Activated CD8-positive, alpha-beta T cell treated with anti-CD3 and anti-CD28 coated beads for 36 hours (primary cell): ENCODE data around the gene NCKIPSD. TPM values are rescaled to one million over a fixed set of nuclear protein-coding genes. Genes with fewer than 3 reads are reported as not detected.

Experiments used
- ATAC-seq: fragments of 200-7000 bp; cut with Tn5 transposase; one replicate; pipeline ENCODE4 v1.10.0; 2021; ENCODE audit warnings: mild to moderate bottlenecking, moderate library complexity
- CTCF ChIA-PET: fragments of 350-600 bp; sonication (Branson Sonifier 250); formaldehyde crosslinking; loops from one replicate; lab custom pipeline; 2021; ENCODE audit warnings: antibody characterized with exemption; lab: Charles Lee
- POLR2A ChIA-PET: fragments of 350-600 bp; sonication (Branson Sonifier 250); formaldehyde crosslinking; loops from one replicate; lab custom pipeline; 2021; ENCODE audit warnings: antibody characterized with exemption; lab: Charles Lee
- DNase-seq: peaks from one replicate; pipeline ENCODE4 v3.0.0-alpha.2; 2020
- H3K27ac Mint-ChIP-seq: one replicate; pipeline ENCODE4 v1.8.0; 2021; ENCODE audit warnings: mild to moderate bottlenecking, mixed read lengths
- H3K27me3 Mint-ChIP-seq: one replicate; pipeline ENCODE4 v1.8.0; 2021; ENCODE audit warnings: mixed read lengths
- H3K36me3 Mint-ChIP-seq: one replicate; pipeline ENCODE4 v1.8.0; 2021; ENCODE audit warnings: low read depth, mixed read lengths
- H3K4me1 Mint-ChIP-seq: one replicate; pipeline ENCODE4 v1.8.0; 2021; ENCODE audit warnings: low read depth, mixed read lengths
- H3K4me3 Mint-ChIP-seq: one replicate; pipeline ENCODE4 v1.8.0; 2021; ENCODE audit warnings: mild to moderate bottlenecking, moderate library complexity, mixed read lengths
- H3K9me3 Mint-ChIP-seq: one replicate; pipeline ENCODE4 v1.8.0; 2021; ENCODE audit warnings: mixed read lengths
- intact Hi-C: fragments of 100-400 bp; cut with micrococcal nuclease; formaldehyde crosslinking; loops from one replicate; pipeline ENCODE4 v1.10.0; 2022
- total RNA-seq, 2 experiments: library from RNA; stranded (reverse); gene quantifications; one replicate each; pipeline ENCODE4 v1.2.3, GENCODE V29; 2021
- TF ChIP-seq, protein P1 (sequence below): fragments of 200-600 bp; IDR thresholded peaks from one replicate; pipeline ENCODE4 v1.8.0; 2022; ENCODE audit warnings: antibody characterized with exemption, mild to moderate bottlenecking

NCKIPSD gene
- total RNA-seq, 2 experiments from 2014 or later = 69.7 to 73.8 TPM

DNA sequence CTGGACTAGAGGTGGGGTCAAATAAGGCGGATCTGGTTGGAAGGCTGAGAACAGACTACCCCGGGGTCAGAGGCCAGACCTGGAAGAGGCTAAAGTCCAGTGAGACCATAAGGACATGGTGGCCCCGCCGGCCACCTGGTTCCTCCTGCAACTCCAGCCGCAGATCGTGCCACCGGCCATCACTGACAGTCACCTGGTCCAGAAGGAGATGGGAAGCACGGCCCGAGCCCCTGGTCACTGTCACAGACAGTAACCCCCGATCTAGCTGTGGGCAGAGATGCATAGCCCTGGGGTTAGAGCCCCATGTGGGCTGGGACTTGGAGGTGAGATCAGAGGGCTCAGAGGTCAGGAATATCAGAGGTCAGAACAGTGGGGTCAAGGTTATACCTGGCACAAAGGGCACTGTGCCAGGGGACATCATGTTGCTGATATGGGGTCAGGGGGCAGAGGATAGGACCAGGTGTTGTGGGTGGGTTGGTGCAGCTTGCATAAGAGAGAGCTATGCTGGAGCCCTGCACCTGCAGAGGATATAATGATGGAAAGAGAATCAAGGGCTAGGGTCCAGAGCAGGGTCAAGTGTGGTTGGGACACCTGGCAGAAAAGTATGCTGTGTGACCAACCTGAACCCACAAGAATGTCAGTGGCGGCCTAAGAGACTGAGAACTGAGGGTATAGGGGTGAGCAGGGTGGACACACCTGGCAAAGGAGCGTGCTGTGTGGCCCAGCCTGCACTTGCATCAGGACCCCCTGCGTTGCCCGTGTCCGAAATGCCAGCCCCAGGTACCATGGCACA is 32.6 kb downstream of the NCKIPSD start:
- Mint-ChIP-seq H3K27ac (no peak overlapping the region), H3K9me3 (no peaks in the 10 kb centered on the region), H3K4me1 (peaks cover 14% of the 10 kb centered on the region), H3K27me3 (peaks cover 1% of the 10 kb centered on the region), H3K36me3 (peaks cover 21% of the 10 kb centered on the region), H3K4me3 (no peak overlapping the region)
- TF ChIP-seq, protein P1, sequence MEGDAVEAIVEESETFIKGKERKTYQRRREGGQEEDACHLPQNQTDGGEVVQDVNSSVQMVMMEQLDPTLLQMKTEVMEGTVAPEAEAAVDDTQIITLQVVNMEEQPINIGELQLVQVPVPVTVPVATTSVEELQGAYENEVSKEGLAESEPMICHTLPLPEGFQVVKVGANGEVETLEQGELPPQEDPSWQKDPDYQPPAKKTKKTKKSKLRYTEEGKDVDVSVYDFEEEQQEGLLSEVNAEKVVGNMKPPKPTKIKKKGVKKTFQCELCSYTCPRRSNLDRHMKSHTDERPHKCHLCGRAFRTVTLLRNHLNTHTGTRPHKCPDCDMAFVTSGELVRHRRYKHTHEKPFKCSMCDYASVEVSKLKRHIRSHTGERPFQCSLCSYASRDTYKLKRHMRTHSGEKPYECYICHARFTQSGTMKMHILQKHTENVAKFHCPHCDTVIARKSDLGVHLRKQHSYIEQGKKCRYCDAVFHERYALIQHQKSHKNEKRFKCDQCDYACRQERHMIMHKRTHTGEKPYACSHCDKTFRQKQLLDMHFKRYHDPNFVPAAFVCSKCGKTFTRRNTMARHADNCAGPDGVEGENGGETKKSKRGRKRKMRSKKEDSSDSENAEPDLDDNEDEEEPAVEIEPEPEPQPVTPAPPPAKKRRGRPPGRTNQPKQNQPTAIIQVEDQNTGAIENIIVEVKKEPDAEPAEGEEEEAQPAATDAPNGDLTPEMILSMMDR = no peak
- intact Hi-C loops = no loop called here
- DNase-seq (no peak), ATAC-seq (no peak)
- POLR2A ChIA-PET = interaction anchor here (0.8 to 1.9 kb wide), 5 partner anchors 9 to 130 kb away, joined by 3 to 6 read pairs (median 3); partner anchors contain the start of genes CELSR3 and SLC26A6
- CTCF ChIA-PET = interaction anchor here (4.2 kb wide), 1 partner anchor 18 kb away, joined by 22 read pairs; the partner anchor contains the start of gene SLC26A6

DNA sequence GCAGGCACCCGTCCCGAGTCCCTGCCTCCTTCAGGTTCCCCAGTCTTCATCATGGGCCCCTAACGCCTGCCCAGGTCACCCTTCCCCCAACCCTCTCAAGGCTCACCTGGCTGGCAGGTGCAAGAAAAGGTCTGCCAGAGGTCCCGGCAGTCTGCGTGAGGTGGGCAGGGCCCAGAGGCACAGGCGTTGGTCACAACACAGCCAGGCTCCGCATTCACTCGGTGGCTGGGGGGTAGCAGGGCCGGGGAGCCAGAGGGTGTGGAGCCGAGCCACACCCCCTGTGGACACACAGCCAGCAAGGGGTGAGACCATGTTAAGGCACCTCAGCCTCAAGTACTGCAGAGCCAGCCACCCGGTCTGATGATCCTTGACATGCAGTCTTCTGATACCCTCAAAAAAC is 33.9 kb downstream of the NCKIPSD start:
- ATAC-seq (no peak), DNase-seq (no peak)
- TF ChIP-seq, protein P1 = no peak
- Mint-ChIP-seq H3K4me3 (no peak overlapping the region), H3K27ac (no peak overlapping the region), H3K27me3 (no peaks in the 10 kb centered on the region), H3K36me3 (peaks cover 21% of the 10 kb centered on the region), H3K9me3 (no peaks in the 10 kb centered on the region), H3K4me1 (peaks cover 9% of the 10 kb centered on the region)
- ChIA-PET CTCF (no interaction called here), POLR2A (interaction anchor here (1.1 to 1.9 kb wide), 3 partner anchors 11 to 16 kb away, joined by 3 to 6 read pairs (median 3); partner anchors contain the start of genes CELSR3 and SLC26A6)
- intact Hi-C loops = no loop called here

DNA sequence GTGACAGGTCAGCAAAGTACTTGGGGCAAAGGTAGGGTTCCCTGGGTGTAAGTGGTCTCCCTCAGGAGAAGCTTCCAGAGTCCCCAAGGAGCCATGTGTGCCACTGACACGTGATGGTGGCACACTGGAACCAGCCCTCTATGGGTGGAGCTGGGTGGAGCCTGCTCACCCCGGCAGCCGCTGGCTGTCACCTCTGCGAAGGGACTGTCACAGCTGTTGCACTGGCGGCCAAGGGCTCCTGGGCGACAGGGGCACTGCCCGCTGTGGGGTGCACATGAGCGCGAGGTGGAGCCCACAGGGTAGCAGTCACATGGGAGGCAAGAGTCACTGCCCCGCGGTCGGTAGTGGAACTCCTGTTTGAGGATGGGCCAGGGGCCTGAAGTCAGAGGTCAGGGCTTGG is 35.0 kb downstream of the NCKIPSD start:
- Mint-ChIP-seq H3K4me3 (no peak overlapping the region), H3K36me3 (peaks cover 19% of the 10 kb centered on the region), H3K9me3 (no peaks in the 10 kb centered on the region), H3K27me3 (no peaks in the 10 kb centered on the region), H3K27ac (no peak overlapping the region), H3K4me1 (peaks cover 8% of the 10 kb centered on the region)
- TF ChIP-seq, protein P1 = no peak
- ATAC-seq (no peak), DNase-seq (no peak)
- intact Hi-C loops = no loop called here
- POLR2A ChIA-PET = interaction anchor here (1.0 to 1.1 kb wide), 2 partner anchors 13 to 15 kb away, joined by 3 to 4 read pairs; partner anchors contain the start of gene SLC26A6
- CTCF ChIA-PET = interaction anchor here (1.7 kb wide), 1 partner anchor 15 kb away, joined by 7 read pairs; the partner anchor contains the start of gene SLC26A6

DNA sequence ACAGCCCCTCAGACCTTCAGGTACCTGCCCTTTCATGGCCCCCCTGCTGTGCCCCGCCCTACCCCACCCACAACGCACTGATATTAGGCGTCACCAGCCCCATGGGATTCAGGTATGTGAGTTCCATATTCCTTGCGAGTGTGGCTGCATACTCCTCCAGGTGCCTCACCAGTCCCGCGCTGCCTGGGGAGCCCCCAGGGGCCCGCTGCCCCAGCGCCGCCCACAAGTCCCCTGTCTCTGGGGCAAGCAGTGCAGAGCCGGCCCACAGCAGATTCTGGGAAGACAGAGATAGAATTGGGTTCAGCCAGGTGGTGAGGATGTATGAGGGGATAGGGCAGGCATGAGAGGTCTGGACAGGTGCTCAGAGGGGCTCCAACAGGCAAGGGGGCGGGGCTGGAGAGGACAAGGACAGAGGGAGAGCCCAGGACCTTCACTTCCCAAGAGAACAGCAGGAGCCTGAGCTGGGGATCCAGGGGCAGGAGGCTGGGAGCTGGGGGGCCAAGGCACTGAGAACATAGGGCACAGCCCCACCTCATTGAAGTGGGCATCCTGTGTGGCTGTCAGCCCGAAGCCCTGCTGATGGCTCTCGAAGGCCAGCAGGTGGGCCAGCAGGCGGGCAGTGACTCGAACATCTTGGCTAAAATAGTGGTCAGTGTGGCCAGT is 37.4 kb downstream of the NCKIPSD start:
- ChIA-PET POLR2A (interaction anchor here (0.7 to 1.9 kb wide), 4 partner anchors 9 to 95 kb away, joined by 3 to 8 read pairs (median 3); partner anchors contain the start of gene CELSR3), CTCF (interaction anchor here (1.6 kb wide), 1 partner anchor 13 kb away, joined by 6 read pairs; the partner anchor contains the start of gene SLC26A6)
- Mint-ChIP-seq H3K36me3 (peaks cover 9% of the 10 kb centered on the region), H3K27me3 (no peaks in the 10 kb centered on the region), H3K9me3 (no peaks in the 10 kb centered on the region), H3K4me1 (no peaks in the 10 kb centered on the region), H3K4me3 (no peak overlapping the region), H3K27ac (no peak overlapping the region)
- TF ChIP-seq, protein P1 = no peak
- no peak for ATAC-seq
- intact Hi-C loops = no loop called here
- no peak for DNase-seq
